Immature natural killer cell (primary cell): ENCODE results near the gene TMCO1. TPM values are rescaled to one million over a fixed set of nuclear protein-coding genes. Genes with fewer than 3 reads are reported as not detected.
"Not testable (repeated sequence)": the region's sequence is repeated elsewhere in the genome, so short reads cannot be mapped to it uniquely, and the experiment has no call there.

Experiments used
- DNase-seq, 3 donors: peaks; one replicate each; pipeline ENCODE4 v3.0.0; 2022; ENCODE audit warnings: mixed read lengths in 1 of 3
- H3K27ac Mint-ChIP-seq, 6 donors: one replicate each; pipeline ENCODE4 v1.8.0; 2020; ENCODE audit warnings: mixed read lengths in 6 of 6, mild to moderate bottlenecking in 5 of 6, inconsistent platforms in 4 of 6, moderate library complexity in 3 of 6
- H3K27me3 Mint-ChIP-seq, 3 donors: one replicate each; pipeline ENCODE4 v1.8.0; 2020 to 2021; ENCODE audit warnings: low read depth in 3 of 3, mild to moderate bottlenecking in 3 of 3, mixed read lengths in 3 of 3, moderate library complexity in 3 of 3, inconsistent platforms in 1 of 3
- H3K36me3 Mint-ChIP-seq, 3 donors: one replicate each; pipeline ENCODE4 v1.8.0; 2020; ENCODE audit warnings: mixed read lengths in 3 of 3, inconsistent platforms in 2 of 3, mild to moderate bottlenecking in 2 of 3
- H3K4me1 Mint-ChIP-seq, 2 donors: one replicate each; pipeline ENCODE4 v1.8.0; 2020; ENCODE audit warnings: inconsistent platforms in 2 of 2, mild to moderate bottlenecking in 2 of 2, mixed read lengths in 2 of 2, moderate library complexity in 1 of 2
- H3K4me3 Mint-ChIP-seq, 5 donors: one replicate each; pipeline ENCODE4 v1.8.0; 2020; ENCODE audit warnings: mild to moderate bottlenecking in 5 of 5, mixed read lengths in 5 of 5, inconsistent platforms in 3 of 5, moderate library complexity in 3 of 5
- H3K9me3 Mint-ChIP-seq, 6 donors: one replicate each; pipeline ENCODE4 v1.8.0; 2020; ENCODE audit warnings: mild to moderate bottlenecking in 6 of 6, mixed read lengths in 6 of 6, inconsistent platforms in 4 of 6, moderate library complexity in 3 of 6
- polyA plus RNA-seq, 3 donors: library from polyadenylated mRNA; unstranded; fragments of 300-500 nt; fragmentation: Illumina TruSeq; gene quantifications; one replicate each; pipeline ENCODE4 v1.2.3, GENCODE V29; 2021

The TMCO1 gene
- polyA plus RNA-seq, 3 donors from 2014 or later = 146 to 161 (median 152) TPM

GRCh38 chr1:165772739-165773138, 4.1 kb upstream of the TMCO1 start:
- no peaks in the 10 kb centered on the region for H3K9me3 Mint-ChIP-seq
- no peak overlapping the region for H3K4me3 Mint-ChIP-seq
- peaks cover 27 to 29% of the 10 kb centered on the region in 2 donors for H3K4me1 Mint-ChIP-seq
- DNase-seq = no peak
- H3K36me3 Mint-ChIP-seq = peaks cover 4 to 9% (median 6%) of the 10 kb centered on the region in 3 donors
- H3K27ac Mint-ChIP-seq = no peak overlapping the region
- peaks cover 6 to 10% (median 10%) of the 10 kb centered on the region in 3 donors for H3K27me3 Mint-ChIP-seq

GRCh38 chr1:165764277-165764676, 4.4 kb downstream of the TMCO1 start:
- DNase-seq = no peak
- Mint-ChIP-seq H3K9me3 (no peaks in the 10 kb centered on the region), H3K27me3 (peaks cover 3 to 8% (median 8%) of the 10 kb centered on the region in 3 donors), H3K36me3 (peaks cover 18 to 38% (median 20%) of the 10 kb centered on the region in 3 donors), H3K27ac (peak overlapping the region in 1 of 6 donors; percentile 13), H3K4me1 (peaks cover 54 to 82% of the 10 kb centered on the region in 2 donors), H3K4me3 (peak overlapping the region in 1 of 5 donors; percentile 0)

DNA sequence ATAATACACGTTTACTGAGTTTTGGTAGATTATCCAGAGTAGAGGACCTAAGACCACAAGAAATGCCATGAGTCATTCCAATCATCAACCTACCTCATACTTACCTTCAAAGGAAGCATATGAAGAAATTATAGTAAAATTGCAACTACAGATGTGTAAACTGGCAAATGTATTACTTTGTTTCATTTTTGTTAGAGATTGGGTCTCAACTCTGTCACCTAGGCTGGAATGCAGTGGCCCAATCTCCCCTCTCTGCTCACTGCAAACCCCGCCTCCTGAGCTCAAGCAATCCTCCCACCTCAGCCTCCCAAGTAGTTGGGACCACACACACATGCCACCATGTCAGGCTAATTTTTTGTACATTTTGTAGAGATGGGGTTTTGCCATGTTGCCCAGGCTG, 5.2 kb downstream of the TMCO1 start:
- Mint-ChIP-seq H3K27me3 (peaks cover 0 to 1% (median 1%) of the 10 kb centered on the region in 3 donors), H3K9me3 (no peaks in the 10 kb centered on the region), H3K4me3 (no peak overlapping the region), H3K36me3 (peaks cover 16 to 41% (median 20%) of the 10 kb centered on the region in 3 donors), H3K4me1 (peaks cover 50 to 79% of the 10 kb centered on the region in 2 donors), H3K27ac (no peak overlapping the region)
- no peak for DNase-seq

DNA sequence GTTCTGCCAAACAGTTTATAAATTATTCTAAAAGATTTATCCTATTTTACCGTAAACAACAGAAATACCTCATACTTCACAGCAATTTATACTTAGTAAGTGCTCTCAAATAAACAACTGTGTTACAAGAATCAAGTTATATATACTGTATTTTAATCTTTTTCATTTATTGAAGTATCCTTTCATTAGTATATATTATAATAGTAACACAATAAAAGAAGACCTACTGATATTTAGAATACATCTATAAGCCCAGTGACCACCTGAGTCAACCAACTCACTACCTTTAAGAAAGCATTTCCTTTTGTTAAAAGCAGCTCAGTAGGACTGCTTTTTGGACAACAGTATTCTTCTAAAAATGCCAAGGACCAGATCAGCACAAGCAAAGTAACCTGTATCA, 5.9 kb downstream of the TMCO1 start:
- H3K27me3 Mint-ChIP-seq = no peaks in the 10 kb centered on the region
- no peak overlapping the region for H3K4me3 Mint-ChIP-seq
- peaks cover 20 to 42% (median 21%) of the 10 kb centered on the region in 3 donors for H3K36me3 Mint-ChIP-seq
- H3K4me1 Mint-ChIP-seq = peaks cover 46 to 77% of the 10 kb centered on the region in 2 donors
- peak overlapping the region in 2 of 6 donors; percentile 22 to 63 for H3K27ac Mint-ChIP-seq
- no peak for DNase-seq
- no peaks in the 10 kb centered on the region for H3K9me3 Mint-ChIP-seq

GRCh38 chr1:165759095-165759494, 9.6 kb downstream of the TMCO1 start:
- no peak for DNase-seq
- Mint-ChIP-seq H3K4me1 (peaks cover 31 to 59% of the 10 kb centered on the region in 2 donors), H3K36me3 (peaks cover 1 to 18% (median 8%) of the 10 kb centered on the region in 3 donors), H3K4me3 (no peak overlapping the region), H3K27ac (no peak overlapping the region), H3K9me3 (no peaks in the 10 kb centered on the region), H3K27me3 (no peaks in the 10 kb centered on the region)

GRCh38 chr1:165755393-165756010, 13.2 kb downstream of the TMCO1 start:
- peak overlapping the region in 3 of 6 donors; percentile 11 to 69 (median 28) for H3K27ac Mint-ChIP-seq
- H3K9me3 Mint-ChIP-seq = no peaks in the 10 kb centered on the region
- H3K27me3 Mint-ChIP-seq = no peaks in the 10 kb centered on the region
- peaks cover 3 to 16% (median 10%) of the 10 kb centered on the region in 3 donors for H3K36me3 Mint-ChIP-seq
- no peak for DNase-seq
- H3K4me3 Mint-ChIP-seq = no peak overlapping the region
- peaks cover 19 to 37% of the 10 kb centered on the region in 2 donors for H3K4me1 Mint-ChIP-seq

GRCh38 chr1:165753934-165754333, 14.7 kb downstream of the TMCO1 start:
- H3K27ac Mint-ChIP-seq = no peak overlapping the region
- H3K9me3 Mint-ChIP-seq = no peaks in the 10 kb centered on the region
- H3K4me3 Mint-ChIP-seq = no peak overlapping the region
- peaks cover 17 to 27% of the 10 kb centered on the region in 2 donors for H3K4me1 Mint-ChIP-seq
- H3K36me3 Mint-ChIP-seq = peaks cover 3 to 16% (median 11%) of the 10 kb centered on the region in 3 donors
- no peaks in the 10 kb centered on the region for H3K27me3 Mint-ChIP-seq
- DNase-seq = no peak

- H3K27me3 Mint-ChIP-seq = no peaks in the 10 kb centered on the region
- H3K4me3 Mint-ChIP-seq = no peak overlapping the region
- no peak for DNase-seq
- peak overlapping the region in 3 of 6 donors; percentile 3 to 63 (median 19) for H3K27ac Mint-ChIP-seq
- H3K36me3 Mint-ChIP-seq = peaks cover 3 to 27% (median 16%) of the 10 kb centered on the region in 3 donors
- peaks cover 0 to 18% of the 10 kb centered on the region in 2 donors for H3K4me1 Mint-ChIP-seq
- no peaks in the 10 kb centered on the region for H3K9me3 Mint-ChIP-seq
Observed at GRCh38 chr1:165748550-165748949, 20.1 kb downstream of the TMCO1 start.

- Mint-ChIP-seq H3K27ac (peak overlapping the region in 3 of 6 donors; percentile 3 to 63 (median 19)), H3K36me3 (peaks cover 9 to 28% (median 22%) of the 10 kb centered on the region in 3 donors), H3K27me3 (no peaks in the 10 kb centered on the region), H3K9me3 (no peaks in the 10 kb centered on the region), H3K4me3 (no peak overlapping the region), H3K4me1 (peaks cover 0 to 18% of the 10 kb centered on the region in 2 donors)
- DNase-seq = no peak
Observed at GRCh38 chr1:165747632-165748447, 20.8 kb downstream of the TMCO1 start.

GRCh38 chr1:165744913-165745312, 23.8 kb downstream of the TMCO1 start:
- not testable (repeated sequence) for H3K27me3 Mint-ChIP-seq, H3K9me3 Mint-ChIP-seq, DNase-seq, H3K27ac Mint-ChIP-seq, H3K4me3 Mint-ChIP-seq
- H3K36me3 Mint-ChIP-seq = peaks cover 29 to 54% (median 38%) of the 10 kb centered on the region in 3 donors
- H3K4me1 Mint-ChIP-seq = peaks cover 2 to 24% of the 10 kb centered on the region in 2 donors

DNA sequence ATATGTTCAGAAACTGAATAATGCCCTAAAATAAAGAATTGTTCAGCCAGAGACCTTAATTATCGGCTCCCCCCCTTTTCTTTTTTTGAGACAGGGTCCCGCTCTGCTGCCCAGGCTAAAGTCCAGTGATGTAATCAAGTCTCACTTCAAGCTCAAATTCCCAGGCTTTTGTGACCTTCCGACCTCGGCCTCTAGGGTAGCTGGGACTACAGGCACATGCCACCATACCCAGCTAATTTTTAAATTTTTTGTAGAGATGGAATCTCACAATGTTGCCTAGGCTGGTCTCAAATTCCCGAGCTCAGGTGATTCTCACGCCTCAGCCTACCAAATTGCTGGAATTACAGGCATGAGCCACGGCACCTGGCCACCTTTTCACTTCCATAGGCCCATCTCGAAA, 26.5 kb downstream of the TMCO1 start:
- Mint-ChIP-seq H3K9me3 (no peaks in the 10 kb centered on the region), H3K27me3 (no peaks in the 10 kb centered on the region), H3K4me1 (peaks cover 4 to 23% of the 10 kb centered on the region in 2 donors), H3K4me3 (no peak overlapping the region), H3K36me3 (peaks cover 28 to 43% (median 29%) of the 10 kb centered on the region in 3 donors), H3K27ac (no peak overlapping the region)
- DNase-seq = no peak

GRCh38 chr1:165738794-165739193, 29.9 kb downstream of the TMCO1 start:
- Mint-ChIP-seq H3K36me3 (peaks cover 22 to 34% (median 34%) of the 10 kb centered on the region in 3 donors), H3K4me3 (no peak overlapping the region), H3K27ac (peak overlapping the region in 4 of 6 donors; percentile 11 to 62 (median 26)), H3K27me3 (peaks cover 0 to 1% (median 0%) of the 10 kb centered on the region in 3 donors), H3K9me3 (no peaks in the 10 kb centered on the region), H3K4me1 (peaks cover 13 to 20% of the 10 kb centered on the region in 2 donors)
- no peak for DNase-seq

DNA sequence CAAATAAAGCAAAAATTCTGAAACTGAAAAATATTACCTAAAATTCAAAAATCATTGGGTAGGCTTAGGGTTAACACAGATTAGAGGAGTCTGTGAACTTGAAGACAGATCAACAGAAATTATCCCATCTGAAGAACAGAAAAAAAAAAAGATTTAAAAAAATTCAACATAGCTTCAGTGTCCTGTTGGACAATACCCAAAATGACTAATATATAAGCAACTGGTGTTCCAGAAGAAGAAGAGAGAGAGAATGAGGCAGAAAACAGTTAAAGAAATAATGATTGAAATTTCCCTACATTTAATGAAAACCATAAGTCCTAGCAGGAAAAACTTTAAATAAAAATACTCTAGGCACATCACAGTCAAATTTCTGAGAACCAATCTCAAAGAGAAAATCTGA, 31.5 kb downstream of the TMCO1 start:
- Mint-ChIP-seq H3K36me3 (peaks cover 14 to 27% (median 23%) of the 10 kb centered on the region in 3 donors), H3K9me3 (no peaks in the 10 kb centered on the region), H3K4me1 (peaks cover 11 to 13% of the 10 kb centered on the region in 2 donors), H3K27ac (peak overlapping the region in 1 of 6 donors; percentile 36), H3K27me3 (peaks cover 0 to 1% (median 0%) of the 10 kb centered on the region in 3 donors), H3K4me3 (no peak overlapping the region)
- DNase-seq = no peak

GRCh38 chr1:165734906-165735305, 33.8 kb downstream of the TMCO1 start:
- Mint-ChIP-seq H3K36me3 (peaks cover 7 to 8% (median 8%) of the 10 kb centered on the region in 3 donors), H3K9me3 (no peaks in the 10 kb centered on the region), H3K4me1 (peaks cover 11 to 13% of the 10 kb centered on the region in 2 donors), H3K27ac (no peak overlapping the region), H3K4me3 (no peak overlapping the region), H3K27me3 (peaks cover 0 to 1% (median 0%) of the 10 kb centered on the region in 3 donors)
- DNase-seq = no peak
